Kasumi-1 (cell line): Measurements from ENCODE around the gene PTPRK.

Experiments
- DNase-seq, 2 experiments: peaks; one replicate each; lab custom pipeline; 2025; lab: John Stamatoyannopoulos, UW

The PTPRK gene

DNA sequence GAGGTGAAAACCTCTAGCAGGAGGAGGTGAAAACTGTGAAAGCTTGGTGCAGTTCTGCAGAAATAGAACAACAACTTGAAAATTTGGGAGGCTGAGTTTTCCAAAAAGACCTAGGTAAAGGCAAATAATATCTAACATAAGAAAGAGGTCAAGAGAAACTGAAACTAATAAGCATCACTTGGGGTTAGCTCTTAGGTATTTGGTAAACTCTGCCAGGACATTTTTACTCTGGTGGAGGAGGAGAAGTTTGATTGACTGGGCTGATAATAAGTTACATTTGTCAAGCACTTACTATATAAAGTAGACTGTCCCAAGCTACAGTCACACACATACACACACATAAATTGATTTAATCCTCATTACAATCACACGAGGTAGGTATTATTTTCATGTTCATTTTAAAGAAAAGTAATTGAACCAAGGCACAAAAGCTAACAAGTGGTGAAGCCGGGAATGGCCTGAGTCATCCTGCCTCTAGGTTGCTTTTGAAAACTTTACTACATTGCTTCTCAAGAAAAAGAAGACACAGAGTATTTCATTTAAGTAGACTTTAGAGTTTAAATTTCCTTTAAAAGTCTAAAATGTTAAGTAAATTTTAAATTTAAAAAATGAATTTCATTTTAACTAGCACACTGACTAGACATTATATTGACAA lies 275.5 kb downstream of the PTPRK start:
- no peak for DNase-seq

DNA sequence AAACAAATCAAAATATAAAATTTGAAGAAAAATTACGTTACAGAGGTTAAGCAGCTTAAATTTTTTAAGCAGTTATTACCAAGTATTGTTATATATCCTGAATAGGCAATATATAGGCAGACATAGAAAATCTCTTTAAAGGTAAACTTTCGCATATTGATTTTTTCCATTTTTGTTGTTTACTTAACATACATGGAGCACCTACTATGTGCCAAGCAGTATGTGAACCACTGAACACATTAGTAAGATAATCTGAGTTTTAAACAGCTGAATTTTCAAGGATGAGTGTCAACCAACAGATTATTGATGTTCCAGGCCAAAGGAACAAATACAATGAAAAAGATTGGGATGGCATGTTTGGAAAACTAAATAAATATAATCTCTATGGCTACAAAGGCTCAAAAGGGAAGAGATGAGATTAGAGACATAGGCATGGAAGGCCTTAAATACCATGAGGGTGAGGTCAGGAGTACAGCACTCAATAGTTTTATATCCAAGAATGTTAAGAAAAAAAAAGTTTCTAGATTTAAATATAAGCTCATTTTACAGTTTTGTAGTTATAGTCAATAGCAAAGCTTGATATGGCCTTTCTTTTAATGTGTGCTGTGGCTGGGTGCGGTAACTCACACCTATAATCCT lies 277.5 kb downstream of the PTPRK start:
- DNase-seq = no peak

DNA sequence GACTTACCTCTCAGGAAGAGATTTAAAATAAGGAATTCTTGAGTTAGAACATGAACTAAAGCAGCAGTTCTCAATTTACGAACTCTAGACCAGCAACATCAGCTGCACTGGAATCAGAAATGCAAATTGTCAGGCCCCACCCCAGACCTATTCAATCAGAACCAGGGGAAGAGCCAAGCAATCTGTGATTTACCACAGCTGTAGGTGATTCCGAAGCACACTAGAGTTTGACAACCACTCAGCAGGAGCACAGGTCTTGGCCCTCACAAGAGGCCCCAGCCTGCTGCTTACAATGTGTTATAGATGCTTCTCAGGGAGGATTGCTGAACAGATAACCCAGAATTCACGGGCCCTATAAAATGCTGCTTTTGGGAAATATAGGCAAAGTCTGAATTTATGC lies 279.2 kb downstream of the PTPRK start:
- no peak for DNase-seq

GRCh38 chr6:128240024-128240428 lies 280.4 kb downstream of the PTPRK start:
- peak; percentile 31 to 32 for DNase-seq

- no peak for DNase-seq
Observed at GRCh38 chr6:128239146-128239545, 281.3 kb downstream of the PTPRK start.

- no peak for DNase-seq
Observed at GRCh38 chr6:128238225-128238624, 282.2 kb downstream of the PTPRK start.

DNA sequence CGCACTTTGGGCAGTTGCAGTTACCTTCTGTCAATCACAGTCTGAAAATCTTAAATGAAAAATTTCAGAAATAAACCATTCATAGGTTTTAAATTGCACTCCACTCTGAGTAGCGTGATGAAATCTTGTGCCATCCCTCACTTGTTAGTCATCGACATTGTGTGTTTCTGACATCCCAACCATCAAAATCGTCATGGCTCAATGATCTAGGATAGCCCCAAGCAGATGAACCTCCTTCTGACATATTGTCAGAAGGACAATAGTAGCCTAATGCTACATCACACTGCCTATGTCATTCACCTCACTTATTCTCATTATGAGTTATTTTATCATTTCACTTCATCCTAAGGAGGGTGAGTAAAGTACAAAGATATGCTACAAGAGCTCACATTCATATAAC lies 284.8 kb downstream of the PTPRK start:
- DNase-seq = no peak

GRCh38 chr6:128233531-128233930 lies 286.9 kb downstream of the PTPRK start:
- no peak for DNase-seq

DNA sequence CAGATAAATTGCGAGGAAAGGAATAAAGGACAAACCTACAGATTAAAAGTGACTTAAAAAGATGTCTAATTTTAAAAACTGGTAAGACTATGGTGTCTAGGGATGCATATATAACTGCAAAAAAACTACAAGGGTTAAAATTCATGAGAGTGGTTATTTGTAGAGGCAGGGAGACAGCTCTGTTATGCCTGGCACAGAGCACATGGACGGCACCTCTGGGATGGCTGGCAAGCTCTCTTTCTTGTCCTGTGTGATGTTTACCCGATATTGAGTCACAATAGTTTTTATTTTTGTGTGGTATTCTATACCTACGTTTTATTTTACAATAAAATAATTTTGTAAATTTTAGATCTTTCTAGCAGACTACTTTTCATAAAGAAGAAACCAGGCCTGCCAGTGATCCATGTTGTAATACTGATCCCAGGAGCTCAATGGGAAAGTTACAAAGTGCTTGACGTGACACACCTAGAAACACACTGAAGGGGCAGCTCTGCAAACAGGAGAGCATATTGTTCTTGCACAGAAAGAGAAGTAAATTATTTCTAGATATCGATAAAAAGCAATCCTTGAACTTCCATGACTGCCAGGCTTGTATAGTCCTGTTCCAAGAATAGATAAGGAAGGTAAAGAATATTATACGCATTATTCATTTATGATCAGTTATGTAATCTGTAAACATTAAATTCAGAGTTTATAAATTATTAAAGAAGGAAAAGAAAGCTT lies 290.0 kb downstream of the PTPRK start:
- no peak for DNase-seq

DNA sequence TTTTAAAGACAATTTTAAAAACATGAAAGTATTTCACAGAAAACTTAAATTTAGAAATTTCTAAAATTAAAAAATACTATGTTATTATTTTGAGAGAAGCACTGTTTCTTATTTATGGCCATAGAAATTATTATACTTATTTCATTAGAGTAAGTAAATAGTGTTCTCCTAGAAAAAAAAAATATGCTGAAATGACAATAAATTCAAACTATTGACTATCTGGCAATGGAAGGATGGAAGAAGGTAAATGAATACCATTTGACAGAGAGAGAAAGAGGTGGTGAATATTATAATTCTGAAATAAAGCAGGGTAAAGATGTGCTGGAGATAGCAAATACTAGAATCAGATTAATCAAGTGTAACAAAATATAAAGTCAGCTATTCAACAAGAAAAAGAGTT lies 294.8 kb downstream of the PTPRK start:
- no peak for DNase-seq

DNA sequence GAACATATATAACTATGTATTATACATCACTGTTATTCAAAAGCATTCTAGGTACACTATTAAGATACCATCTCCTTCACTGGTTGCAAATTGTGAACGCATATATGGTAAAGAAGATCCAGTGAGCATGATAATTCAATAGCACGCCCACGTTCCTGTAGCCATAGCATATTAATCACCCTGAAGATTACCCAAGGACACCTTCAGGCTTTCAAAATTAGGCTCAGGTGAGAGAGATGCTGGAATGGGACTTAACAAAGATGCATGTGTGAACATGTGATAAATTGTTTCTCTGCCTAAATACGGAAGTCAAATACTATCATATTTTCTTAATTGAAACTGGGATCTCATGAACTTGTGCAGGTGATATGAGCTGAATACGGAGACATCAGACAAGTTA lies 303.5 kb downstream of the PTPRK start:
- no peak for DNase-seq

GRCh38 chr6:128209771-128210170 lies 310.6 kb downstream of the PTPRK start:
- DNase-seq = no peak

GRCh38 chr6:128208851-128209580 lies 311.4 kb downstream of the PTPRK start:
- DNase-seq = no peak

GRCh38 chr6:128208078-128208477 lies 312.3 kb downstream of the PTPRK start:
- no peak for DNase-seq

DNA sequence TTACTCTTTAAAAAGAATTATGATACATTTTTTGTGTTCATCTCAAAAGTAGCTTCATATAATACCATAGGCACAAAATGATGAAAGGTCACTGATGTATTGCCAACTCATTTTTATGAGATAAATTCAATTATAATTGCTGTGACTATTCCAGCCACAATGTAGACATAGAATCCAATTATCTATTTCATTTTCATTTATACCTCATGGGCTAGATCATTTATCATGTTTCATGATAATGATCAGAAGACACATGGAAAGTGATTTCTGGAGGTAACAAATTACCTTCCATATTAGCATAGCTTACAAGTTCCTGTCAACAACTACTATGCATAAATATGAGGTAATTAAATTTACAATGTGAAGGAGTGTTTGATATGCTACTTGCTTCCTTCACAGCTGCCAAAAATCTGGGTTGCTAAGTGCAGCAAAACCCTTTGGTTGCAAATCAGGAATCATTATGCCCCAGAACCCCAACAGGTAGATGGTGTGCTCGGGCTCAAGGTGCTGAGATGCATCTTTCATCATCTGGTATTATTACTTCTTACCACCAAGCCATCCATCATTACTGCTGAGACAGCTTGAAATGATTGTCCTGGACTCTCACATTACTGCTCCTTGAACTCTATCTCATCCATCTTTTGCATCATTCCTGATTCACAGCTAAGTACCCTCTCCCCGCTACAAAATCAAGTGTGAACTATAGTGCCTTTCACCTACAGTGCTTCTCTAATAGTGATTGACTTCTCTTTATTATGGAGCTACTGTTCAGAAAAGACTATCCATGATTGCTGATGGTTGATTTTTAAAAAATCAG lies 313.6 kb downstream of the PTPRK start:
- no peak for DNase-seq

DNA sequence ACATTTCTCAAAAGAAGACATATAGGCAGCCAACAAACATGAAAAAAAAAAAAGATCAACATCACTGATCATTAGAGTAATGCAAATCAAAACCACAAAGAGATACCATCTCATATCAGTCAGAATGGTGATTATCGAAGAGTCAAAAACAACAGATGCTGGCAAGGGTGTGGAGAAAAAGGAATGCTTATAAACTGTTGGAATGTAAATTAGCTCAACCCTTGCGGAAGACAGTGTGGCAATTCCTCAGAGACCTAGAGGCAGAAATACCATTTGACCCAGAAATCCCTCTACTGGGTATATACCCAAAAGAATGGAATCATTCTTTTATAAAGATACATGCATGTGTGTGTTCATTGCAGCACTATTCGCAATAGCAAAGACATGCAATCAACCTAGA lies 315.8 kb downstream of the PTPRK start:
- no peak for DNase-seq

GRCh38 chr6:128202169-128202765 lies 318.1 kb downstream of the PTPRK start:
- DNase-seq = no peak

- no peak for DNase-seq
Observed at GRCh38 chr6:128200789-128201188, 319.6 kb downstream of the PTPRK start.

GRCh38 chr6:128199461-128199860 lies 320.9 kb downstream of the PTPRK start:
- no peak for DNase-seq

- no peak for DNase-seq
Observed at GRCh38 chr6:128192972-128193371, 327.4 kb downstream of the PTPRK start.

DNA sequence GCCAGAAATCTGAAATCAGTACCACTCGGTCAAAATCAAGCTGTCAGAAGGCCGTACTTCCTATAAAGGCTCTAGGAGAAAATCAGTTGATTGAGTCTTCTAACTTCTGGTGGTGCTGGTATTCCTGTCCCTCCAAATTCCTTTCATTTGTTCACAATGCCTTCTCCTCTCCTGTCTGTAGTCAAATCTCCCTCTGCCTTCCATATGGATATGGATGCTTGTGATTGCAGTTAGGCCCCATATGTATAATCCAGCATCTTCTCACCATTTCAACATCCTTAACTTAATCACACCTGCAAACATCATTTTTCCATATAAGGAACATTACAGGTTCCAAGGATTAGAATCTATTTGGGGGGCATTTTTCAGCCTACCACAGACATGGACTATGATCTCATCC lies 331.7 kb downstream of the PTPRK start:
- DNase-seq = no peak
